HepG2 (cell line): Measurements from ENCODE around the gene DPT. TPM values are rescaled to one million over a fixed set of nuclear protein-coding genes. Genes with fewer than 3 reads are reported as not detected.

Experiments
- AHDC1 ChIP-seq: sonication (generic); formaldehyde crosslinking; IDR thresholded peaks from 2 replicates; pipeline ENCODE4 v1.5.1; 2020; ENCODE audit warnings: mild to moderate bottlenecking, missing genetic modification reagents, borderline replicate concordance
- LCORL ChIP-seq, 2 experiments: fragments of 450-650 bp in 1 of 2; sonication (generic) in 1 of 2; formaldehyde crosslinking in 1 of 2; IDR thresholded peaks; 2 replicates each; pipeline versions ENCODE4 v1.5.0 to v1.6.1; 2017 to 2020; ENCODE audit warnings: antibody characterized with exemption in 1 of 2, missing genetic modification reagents in 1 of 2
- PPARG ChIP-seq: conservative IDR thresholded peaks from 2 replicates; pipeline ENCODE4 v1.6.1; 2016; ENCODE audit warnings: missing biosample characterization, missing genetic modification reagents
- RXRB ChIP-seq: IDR thresholded peaks from 2 replicates; pipeline ENCODE4 v1.6.1; 2016; ENCODE audit warnings: borderline replicate concordance, missing genetic modification reagents, missing compliant biosample characterization
- SP5 ChIP-seq: IDR thresholded peaks from 2 replicates; pipeline ENCODE4 v1.6.1; 2016; ENCODE audit warnings: low read depth, borderline replicate concordance
- ZNF432 ChIP-seq: sonication (generic); formaldehyde crosslinking; IDR thresholded peaks from 2 replicates; pipeline ENCODE4 v1.5.0; 2020; ENCODE audit warnings: missing genetic modification reagents, mild to moderate bottlenecking, borderline replicate concordance
- ZNF781 ChIP-seq: sonication (generic); formaldehyde crosslinking; IDR thresholded peaks from 2 replicates; pipeline ENCODE4 v1.5.1; 2020; ENCODE audit warnings: borderline replicate concordance, mild to moderate bottlenecking, missing genetic modification reagents; ENCODE audit errors: not compliant biosample characterization
- polyA plus RNA-seq, 8 experiments: library from polyadenylated mRNA; depleted of rRNA in 3 of 8; stranded (reverse) in 7 of 8; unstranded in 1 of 8; fragments of >200 nt; fragmentation: Illumina TruSeq in 4 of 8; extraction: Trizol in 4 of 8; gene quantifications; 2 replicates each; pipeline versions ENCODE4 v1.2.1 to v1.2.3, GENCODE V29; 2011 to 2016; ENCODE audit warnings: low read depth in 4 of 8, missing spikeins in 1 of 8, mixed read lengths in 1 of 8; ENCODE audit not compliant: insufficient read depth in 1 of 8
- total RNA-seq, 5 experiments: library from RNA; depleted of rRNA; stranded (reverse); fragments of >200 nt; fragmentation: Illumina TruSeq; extraction: Trizol; gene quantifications; 2 replicates each; pipeline ENCODE4 v1.2.3, GENCODE V29; 2016; ENCODE audit warnings: low read depth in 1 of 5
- TF ChIP-seq, protein P1 (sequence below): IDR thresholded peaks from 2 replicates; pipeline ENCODE4 v1.6.1; 2016; ENCODE audit warnings: missing biosample characterization, missing genetic modification reagents, low read depth
- TF ChIP-seq, protein P2 (sequence below), 2 experiments: fragments of 450-650 bp in 1 of 2; sonication (generic) in 1 of 2; formaldehyde crosslinking; IDR thresholded peaks; 2 replicates each; pipeline versions ENCODE4 v1.5.0 to v1.8.0; 2020 to 2022; ENCODE audit warnings: mild to moderate bottlenecking in 1 of 2, missing genetic modification reagents in 1 of 2
- TF ChIP-seq, protein P3 (sequence below): sonication (generic); formaldehyde crosslinking; IDR thresholded peaks from 2 replicates; pipeline ENCODE4 v1.4.0; 2020; ENCODE audit warnings: missing genetic modification reagents
- TF ChIP-seq, protein P4 (sequence below): sonication (generic); formaldehyde crosslinking; conservative IDR thresholded peaks from 2 replicates; pipeline ENCODE4 v1.4.0; 2020; ENCODE audit warnings: mild to moderate bottlenecking, missing genetic modification reagents, moderate library complexity

DPT gene
- total and polyA plus RNA-seq, 2 of the 13 experiments (the other 11 are each of a cell fraction or from before 2014, with no cell fraction given) = 0.04 TPM; not detected in 1

- no peak for TF ChIP-seq LCORL (IDR thresholded peaks at IDR 0.05)
- peak; percentile 43; the same call in 1 of the 2 replicates for TF ChIP-seq LCORL (CRISPR knock-in tag; IDR thresholded peaks at IDR 0.05)
- TF ChIP-seq, protein P1, sequence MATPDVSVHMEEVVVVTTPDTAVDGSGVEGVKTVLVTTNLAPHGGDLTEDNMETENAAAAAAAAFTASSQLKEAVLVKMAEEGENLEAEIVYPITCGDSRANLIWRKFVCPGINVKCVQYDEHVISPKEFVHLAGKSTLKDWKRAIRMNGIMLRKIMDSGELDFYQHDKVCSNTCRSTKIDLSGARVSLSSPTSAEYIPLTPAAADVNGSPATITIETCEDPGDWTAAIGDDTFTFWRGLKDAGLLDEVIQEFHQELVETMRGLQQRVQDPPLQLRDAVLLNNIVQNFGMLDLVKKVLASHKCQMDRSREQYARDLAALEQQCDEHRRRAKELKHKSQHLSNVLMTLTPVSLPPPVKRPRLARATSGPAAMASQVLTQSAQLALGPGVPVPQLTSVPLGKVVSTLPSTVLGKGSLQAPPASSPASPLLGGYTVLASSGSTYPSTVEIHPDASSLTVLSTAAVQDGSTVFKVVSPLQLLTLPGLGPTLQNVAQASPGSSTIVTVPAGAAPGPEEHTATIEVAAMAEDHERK (CRISPR knock-in tag) = no peak
- TF ChIP-seq, protein P2, sequence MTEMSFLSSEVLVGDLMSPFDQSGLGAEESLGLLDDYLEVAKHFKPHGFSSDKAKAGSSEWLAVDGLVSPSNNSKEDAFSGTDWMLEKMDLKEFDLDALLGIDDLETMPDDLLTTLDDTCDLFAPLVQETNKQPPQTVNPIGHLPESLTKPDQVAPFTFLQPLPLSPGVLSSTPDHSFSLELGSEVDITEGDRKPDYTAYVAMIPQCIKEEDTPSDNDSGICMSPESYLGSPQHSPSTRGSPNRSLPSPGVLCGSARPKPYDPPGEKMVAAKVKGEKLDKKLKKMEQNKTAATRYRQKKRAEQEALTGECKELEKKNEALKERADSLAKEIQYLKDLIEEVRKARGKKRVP (CRISPR knock-in tag; IDR thresholded peaks at IDR 0.05) = no peak
- TF ChIP-seq RXRB (CRISPR knock-in tag) = 0 out of 2 replicates have a peak, but pooled peaks have one; percentile 35
- TF ChIP-seq, protein P3, sequence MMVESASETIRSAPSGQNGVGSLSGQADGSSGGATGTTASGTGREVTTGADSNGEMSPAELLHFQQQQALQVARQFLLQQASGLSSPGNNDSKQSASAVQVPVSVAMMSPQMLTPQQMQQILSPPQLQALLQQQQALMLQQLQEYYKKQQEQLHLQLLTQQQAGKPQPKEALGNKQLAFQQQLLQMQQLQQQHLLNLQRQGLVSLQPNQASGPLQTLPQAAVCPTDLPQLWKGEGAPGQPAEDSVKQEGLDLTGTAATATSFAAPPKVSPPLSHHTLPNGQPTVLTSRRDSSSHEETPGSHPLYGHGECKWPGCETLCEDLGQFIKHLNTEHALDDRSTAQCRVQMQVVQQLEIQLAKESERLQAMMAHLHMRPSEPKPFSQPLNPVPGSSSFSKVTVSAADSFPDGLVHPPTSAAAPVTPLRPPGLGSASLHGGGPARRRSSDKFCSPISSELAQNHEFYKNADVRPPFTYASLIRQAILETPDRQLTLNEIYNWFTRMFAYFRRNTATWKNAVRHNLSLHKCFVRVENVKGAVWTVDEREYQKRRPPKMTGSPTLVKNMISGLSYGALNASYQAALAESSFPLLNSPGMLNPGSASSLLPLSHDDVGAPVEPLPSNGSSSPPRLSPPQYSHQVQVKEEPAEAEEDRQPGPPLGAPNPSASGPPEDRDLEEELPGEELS (CRISPR knock-in tag) = peak; percentile 43; the same call in 1 of the 2 replicates
- TF ChIP-seq SP5 (CRISPR knock-in tag) = 0 out of 2 replicates have a peak, but pooled peaks have one; percentile 17
- TF ChIP-seq AHDC1 (CRISPR knock-in tag) = peak; percentile 49; the same call in 1 of the 2 replicates
- TF ChIP-seq ZNF432 (CRISPR knock-in tag) = no peak
- no peak for TF ChIP-seq ZNF781 (CRISPR knock-in tag)
- TF ChIP-seq PPARG (CRISPR knock-in tag) = 0 out of 2 replicates have a peak, but pooled peaks have one; percentile 18
- TF ChIP-seq, protein P4, sequence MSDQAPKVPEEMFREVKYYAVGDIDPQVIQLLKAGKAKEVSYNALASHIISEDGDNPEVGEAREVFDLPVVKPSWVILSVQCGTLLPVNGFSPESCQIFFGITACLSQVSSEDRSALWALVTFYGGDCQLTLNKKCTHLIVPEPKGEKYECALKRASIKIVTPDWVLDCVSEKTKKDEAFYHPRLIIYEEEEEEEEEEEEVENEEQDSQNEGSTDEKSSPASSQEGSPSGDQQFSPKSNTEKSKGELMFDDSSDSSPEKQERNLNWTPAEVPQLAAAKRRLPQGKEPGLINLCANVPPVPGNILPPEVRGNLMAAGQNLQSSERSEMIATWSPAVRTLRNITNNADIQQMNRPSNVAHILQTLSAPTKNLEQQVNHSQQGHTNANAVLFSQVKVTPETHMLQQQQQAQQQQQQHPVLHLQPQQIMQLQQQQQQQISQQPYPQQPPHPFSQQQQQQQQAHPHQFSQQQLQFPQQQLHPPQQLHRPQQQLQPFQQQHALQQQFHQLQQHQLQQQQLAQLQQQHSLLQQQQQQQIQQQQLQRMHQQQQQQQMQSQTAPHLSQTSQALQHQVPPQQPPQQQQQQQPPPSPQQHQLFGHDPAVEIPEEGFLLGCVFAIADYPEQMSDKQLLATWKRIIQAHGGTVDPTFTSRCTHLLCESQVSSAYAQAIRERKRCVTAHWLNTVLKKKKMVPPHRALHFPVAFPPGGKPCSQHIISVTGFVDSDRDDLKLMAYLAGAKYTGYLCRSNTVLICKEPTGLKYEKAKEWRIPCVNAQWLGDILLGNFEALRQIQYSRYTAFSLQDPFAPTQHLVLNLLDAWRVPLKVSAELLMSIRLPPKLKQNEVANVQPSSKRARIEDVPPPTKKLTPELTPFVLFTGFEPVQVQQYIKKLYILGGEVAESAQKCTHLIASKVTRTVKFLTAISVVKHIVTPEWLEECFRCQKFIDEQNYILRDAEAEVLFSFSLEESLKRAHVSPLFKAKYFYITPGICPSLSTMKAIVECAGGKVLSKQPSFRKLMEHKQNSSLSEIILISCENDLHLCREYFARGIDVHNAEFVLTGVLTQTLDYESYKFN (CRISPR knock-in tag) = peak; percentile 32; the same call in 1 of the 2 replicates
Observed at GRCh38 chr1:168772428-168773060, 43.5 kb upstream of the DPT start (continued).
